ENCODE results near the gene RGS7. TPM values are rescaled to one million over a fixed set of nuclear protein-coding genes. Genes with fewer than 3 reads are reported as not detected.
"Not testable (repeated sequence)": the region's sequence is repeated elsewhere in the genome, so short reads cannot be mapped to it uniquely, and the experiment has no call there.

The RGS7 gene
- total RNA-seq, 1 donor from 2014 or later, result 0.18 TPM

DNA sequence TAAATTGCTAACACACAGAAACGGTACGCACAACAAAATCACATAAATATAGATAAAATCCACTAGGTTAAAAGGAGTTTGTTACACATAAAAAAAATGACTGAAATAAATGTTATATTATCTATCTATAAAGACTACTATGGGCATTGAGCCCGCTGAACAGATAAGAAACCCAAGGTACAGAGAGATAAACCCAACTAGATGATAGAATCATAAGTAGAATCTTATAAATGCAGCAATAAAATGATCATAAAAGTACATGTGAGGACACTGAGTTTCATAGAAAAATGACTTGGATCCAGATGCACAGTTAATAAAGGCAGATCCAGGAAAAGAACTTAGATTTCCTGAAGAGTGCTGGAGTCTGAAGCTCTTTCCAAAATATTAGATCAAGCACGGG is 128.7 kb downstream of the RGS7 start:
- Mint-ChIP-seq H3K27me3 (ENCODE audit: low read depth, unreplicated experiment) (peaks cover 4% of the 10 kb centered on the region), H3K9me3 (ENCODE audit: unreplicated experiment) (no peaks in the 10 kb centered on the region), H3K27ac (ENCODE audit: unreplicated experiment) (no peak overlapping the region), H3K4me1 (ENCODE audit: low read depth, unreplicated experiment) (no peaks in the 10 kb centered on the region), H3K36me3 (ENCODE audit: low read depth, unreplicated experiment) (no peaks in the 10 kb centered on the region), H3K4me3 (ENCODE audit: unreplicated experiment) (no peak overlapping the region)
- H4K20me1 ChIP-seq (ENCODE audit: insufficient read depth, low read length), result no peaks in the 10 kb centered on the region
- H3K9ac ChIP-seq (ENCODE audit: low read length), result no peak overlapping the region
- no peak overlapping the region for H3K4me3 ChIP-seq (ENCODE audit: insufficient read depth, low read depth, low read length)
- FAIRE-seq (no peak), DNase-seq (ENCODE audit: low read depth) (no peak)
- no peak for TF ChIP-seq EZH2 (IDR thresholded peaks at IDR 0.05; ENCODE audit: insufficient read depth, low read length)
- TF ChIP-seq, protein P1, sequence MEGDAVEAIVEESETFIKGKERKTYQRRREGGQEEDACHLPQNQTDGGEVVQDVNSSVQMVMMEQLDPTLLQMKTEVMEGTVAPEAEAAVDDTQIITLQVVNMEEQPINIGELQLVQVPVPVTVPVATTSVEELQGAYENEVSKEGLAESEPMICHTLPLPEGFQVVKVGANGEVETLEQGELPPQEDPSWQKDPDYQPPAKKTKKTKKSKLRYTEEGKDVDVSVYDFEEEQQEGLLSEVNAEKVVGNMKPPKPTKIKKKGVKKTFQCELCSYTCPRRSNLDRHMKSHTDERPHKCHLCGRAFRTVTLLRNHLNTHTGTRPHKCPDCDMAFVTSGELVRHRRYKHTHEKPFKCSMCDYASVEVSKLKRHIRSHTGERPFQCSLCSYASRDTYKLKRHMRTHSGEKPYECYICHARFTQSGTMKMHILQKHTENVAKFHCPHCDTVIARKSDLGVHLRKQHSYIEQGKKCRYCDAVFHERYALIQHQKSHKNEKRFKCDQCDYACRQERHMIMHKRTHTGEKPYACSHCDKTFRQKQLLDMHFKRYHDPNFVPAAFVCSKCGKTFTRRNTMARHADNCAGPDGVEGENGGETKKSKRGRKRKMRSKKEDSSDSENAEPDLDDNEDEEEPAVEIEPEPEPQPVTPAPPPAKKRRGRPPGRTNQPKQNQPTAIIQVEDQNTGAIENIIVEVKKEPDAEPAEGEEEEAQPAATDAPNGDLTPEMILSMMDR (IDR thresholded peaks at IDR 0.05; ENCODE audit: insufficient read depth, low read depth, low read length), result no peak
- H3K4me2 ChIP-seq (ENCODE audit: low read length), result no peak overlapping the region
- no peaks in the 10 kb centered on the region for H3K36me3 ChIP-seq (ENCODE audit: insufficient read depth, low read length)
- no peaks in the 10 kb centered on the region for H3K9me3 ChIP-seq (ENCODE audit: insufficient read depth, low read depth, low read length)
- H3K27ac ChIP-seq (ENCODE audit: low read depth, low read length), result no peak overlapping the region
- no peaks in the 10 kb centered on the region for H3K79me2 ChIP-seq (ENCODE audit: insufficient read depth, low read length)
- H3K4me1 ChIP-seq (ENCODE audit: insufficient read depth, low read length), result no peaks in the 10 kb centered on the region
- no peak overlapping the region for H2AFZ ChIP-seq (ENCODE audit: low read depth, low read length)
- H3K27me3 ChIP-seq (ENCODE audit: insufficient read depth, low read length), result no peaks in the 10 kb centered on the region

DNA sequence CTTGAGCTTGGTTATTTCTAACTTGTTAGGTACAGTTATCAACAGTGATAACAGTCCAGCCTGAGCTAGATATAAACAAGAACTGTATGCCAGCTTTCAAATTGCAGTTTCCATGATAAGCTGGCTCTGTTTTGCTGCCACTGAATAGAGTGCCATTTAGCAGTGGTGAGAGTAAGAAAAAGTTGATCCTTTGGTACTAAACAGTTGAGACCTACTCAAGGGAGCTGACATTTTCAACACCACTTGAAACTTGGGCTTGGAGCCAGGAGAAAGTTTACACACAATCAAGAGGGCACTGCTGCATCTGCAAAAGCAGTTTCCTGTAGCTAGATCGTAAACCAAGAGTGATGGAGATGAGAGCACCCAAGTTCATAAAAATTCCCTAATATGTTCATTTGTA is 131.3 kb downstream of the RGS7 start:
- Mint-ChIP-seq H3K4me1 (ENCODE audit: low read depth, unreplicated experiment) (no peaks in the 10 kb centered on the region), H3K27ac (ENCODE audit: unreplicated experiment) (no peak overlapping the region), H3K4me3 (ENCODE audit: unreplicated experiment) (no peak overlapping the region), H3K9me3 (ENCODE audit: unreplicated experiment) (no peaks in the 10 kb centered on the region), H3K36me3 (ENCODE audit: low read depth, unreplicated experiment) (no peaks in the 10 kb centered on the region), H3K27me3 (ENCODE audit: low read depth, unreplicated experiment) (peaks cover 4% of the 10 kb centered on the region)
- H4K20me1 ChIP-seq (ENCODE audit: insufficient read depth, low read length), result no peaks in the 10 kb centered on the region
- no peak overlapping the region for H3K9ac ChIP-seq (ENCODE audit: low read length)
- TF ChIP-seq, protein P1 (IDR thresholded peaks at IDR 0.05; ENCODE audit: insufficient read depth, low read depth, low read length), result no peak
- TF ChIP-seq EZH2 (IDR thresholded peaks at IDR 0.05; ENCODE audit: insufficient read depth, low read length), result no peak
- H3K4me1 ChIP-seq (ENCODE audit: insufficient read depth, low read length), result no peaks in the 10 kb centered on the region
- no peaks in the 10 kb centered on the region for H3K36me3 ChIP-seq (ENCODE audit: insufficient read depth, low read length)
- FAIRE-seq (no peak), DNase-seq (ENCODE audit: low read depth) (no peak)
- H2AFZ ChIP-seq (ENCODE audit: low read depth, low read length), result no peak overlapping the region
- no peak overlapping the region for H3K4me2 ChIP-seq (ENCODE audit: low read length)
- H3K27ac ChIP-seq (ENCODE audit: low read depth, low read length), result no peak overlapping the region
- H3K9me3 ChIP-seq (ENCODE audit: insufficient read depth, low read depth, low read length), result no peaks in the 10 kb centered on the region
- no peak overlapping the region for H3K4me3 ChIP-seq (ENCODE audit: insufficient read depth, low read depth, low read length)
- no peaks in the 10 kb centered on the region for H3K27me3 ChIP-seq (ENCODE audit: insufficient read depth, low read length)
- no peaks in the 10 kb centered on the region for H3K79me2 ChIP-seq (ENCODE audit: insufficient read depth, low read length)

DNA sequence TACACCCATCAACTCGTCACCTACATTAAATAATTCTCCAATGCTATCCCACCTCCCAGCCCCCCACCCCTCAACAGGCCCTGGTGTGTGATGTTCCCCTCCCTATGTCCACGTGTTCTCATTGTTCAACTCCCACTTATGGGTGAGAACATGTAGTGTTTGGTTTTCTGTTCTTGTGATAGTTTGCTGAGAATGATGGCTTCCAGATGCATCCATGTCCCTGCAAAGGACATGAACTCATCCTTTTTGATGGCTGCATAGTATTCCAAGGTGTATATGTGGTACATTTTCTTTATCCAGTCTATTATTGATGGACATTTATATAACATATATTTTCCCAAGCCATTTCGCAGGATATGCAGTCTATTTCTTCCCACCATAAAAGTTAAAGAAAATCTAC is 132.8 kb downstream of the RGS7 start:
- not testable (repeated sequence) for H3K27ac ChIP-seq (ENCODE audit: low read depth, low read length); FAIRE-seq; H3K36me3 Mint-ChIP-seq (ENCODE audit: low read depth, unreplicated experiment); H3K27me3 Mint-ChIP-seq (ENCODE audit: low read depth, unreplicated experiment); H2AFZ ChIP-seq (ENCODE audit: low read depth, low read length); H3K9me3 ChIP-seq (ENCODE audit: insufficient read depth, low read depth, low read length); H3K4me3 ChIP-seq (ENCODE audit: insufficient read depth, low read depth, low read length); H4K20me1 ChIP-seq (ENCODE audit: insufficient read depth, low read length); H3K27me3 ChIP-seq (ENCODE audit: insufficient read depth, low read length); H3K4me2 ChIP-seq (ENCODE audit: low read length); H3K79me2 ChIP-seq (ENCODE audit: insufficient read depth, low read length); H3K4me3 Mint-ChIP-seq (ENCODE audit: unreplicated experiment); DNase-seq (ENCODE audit: low read depth); H3K4me1 Mint-ChIP-seq (ENCODE audit: low read depth, unreplicated experiment); H3K4me1 ChIP-seq (ENCODE audit: insufficient read depth, low read length); H3K9me3 Mint-ChIP-seq (ENCODE audit: unreplicated experiment); H3K9ac ChIP-seq (ENCODE audit: low read length); H3K27ac Mint-ChIP-seq (ENCODE audit: unreplicated experiment); H3K36me3 ChIP-seq (ENCODE audit: insufficient read depth, low read length)

DNA sequence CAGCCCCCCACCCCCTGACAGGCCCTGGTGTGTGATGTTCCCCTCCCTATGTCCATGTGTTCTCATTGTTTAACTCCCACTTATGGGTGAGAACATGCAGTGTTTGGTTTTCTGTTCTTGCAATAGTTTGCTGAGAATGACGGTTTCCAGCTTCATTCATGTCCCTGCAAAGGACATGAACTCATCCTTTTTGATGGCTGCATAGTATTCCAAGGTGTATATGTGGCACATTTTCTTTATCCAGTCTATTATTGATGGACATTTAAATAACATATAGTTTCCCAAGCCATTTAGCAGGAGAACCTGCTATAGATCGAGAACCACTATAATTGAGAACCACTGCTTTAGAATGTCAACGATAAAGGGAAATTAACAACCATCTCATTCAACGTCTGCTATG is 134.2 kb downstream of the RGS7 start:
- H3K79me2 ChIP-seq (ENCODE audit: insufficient read depth, low read length); H3K27ac ChIP-seq (ENCODE audit: low read depth, low read length); H2AFZ ChIP-seq (ENCODE audit: low read depth, low read length); FAIRE-seq; H3K4me3 ChIP-seq (ENCODE audit: insufficient read depth, low read depth, low read length); H3K27me3 Mint-ChIP-seq (ENCODE audit: low read depth, unreplicated experiment); H3K4me1 ChIP-seq (ENCODE audit: insufficient read depth, low read length); H3K27ac Mint-ChIP-seq (ENCODE audit: unreplicated experiment); H3K36me3 ChIP-seq (ENCODE audit: insufficient read depth, low read length); H3K4me2 ChIP-seq (ENCODE audit: low read length); H3K9me3 Mint-ChIP-seq (ENCODE audit: unreplicated experiment); H3K27me3 ChIP-seq (ENCODE audit: insufficient read depth, low read length); DNase-seq (ENCODE audit: low read depth); H3K9me3 ChIP-seq (ENCODE audit: insufficient read depth, low read depth, low read length); H3K4me1 Mint-ChIP-seq (ENCODE audit: low read depth, unreplicated experiment); H3K36me3 Mint-ChIP-seq (ENCODE audit: low read depth, unreplicated experiment); H4K20me1 ChIP-seq (ENCODE audit: insufficient read depth, low read length); H3K4me3 Mint-ChIP-seq (ENCODE audit: unreplicated experiment); H3K9ac ChIP-seq (ENCODE audit: low read length): not testable (repeated sequence)

Measured in astrocyte (in vitro differentiated cells and primary cell).